ENCODE data around the gene UBE3C. TPM values are rescaled to one million over a fixed set of nuclear protein-coding genes. Genes with fewer than 3 reads are reported as not detected.
"Not testable (repeated sequence)": the region's sequence is repeated elsewhere in the genome, so short reads cannot be mapped to it uniquely, and the experiment has no call there.

The UBE3C gene
- 10 to 100 TPM; 50.3 to 51.3 TPM for total RNA-seq

GRCh38 chr7:157138424-157139110 is at the start of gene UBE3C:
TSS of gene UBE3C (plus strand) at chr7:157138926. CDS start at chr7:157139273, 347 bp downstream.
- Mint-ChIP-seq H3K27ac (peak within 1 kb of the TSS; percentile 99), H3K36me3 (ENCODE audit: low read depth) (peaks cover 29% of the 10 kb centered on the region), H3K27me3 (no peaks in the 10 kb centered on the region), H3K4me3 (peak within 1 kb of the TSS; percentile 78), H3K9me3 (no peaks in the 10 kb centered on the region), H3K4me1 (peaks cover 41% of the 10 kb centered on the region)
- DNase-seq: peak; percentile 88
- CTCF ChIA-PET: interaction anchor here (0.7 to 1.4 kb wide), 3 partner anchors 8 to 1566 kb away, joined by 3 to 4 read pairs (median 3); partner anchors contain the start of genes LMBR1 and NCAPG2
- POLR2A ChIA-PET: no interaction called here

- Mint-ChIP-seq H3K27ac (no peak overlapping the region), H3K36me3 (ENCODE audit: low read depth) (no peaks in the 10 kb centered on the region), H3K4me1 (no peaks in the 10 kb centered on the region), H3K4me3 (no peak overlapping the region), H3K27me3 (peaks cover 7% of the 10 kb centered on the region), H3K9me3 (peaks cover 7% of the 10 kb centered on the region)
- ChIA-PET POLR2A (no interaction called here), CTCF (no interaction called here)
- no peak for DNase-seq
These were observed 49.6 kb upstream of the UBE3C start for GRCh38 chr7:157089100-157089610.

GRCh38 chr7:157090485-157091165 is 48.1 kb upstream of the UBE3C start:
- no peaks in the 10 kb centered on the region for H3K4me1 Mint-ChIP-seq
- ChIA-PET POLR2A (no interaction called here), CTCF (no interaction called here)
- H3K4me3 Mint-ChIP-seq: no peak overlapping the region
- no peak overlapping the region for H3K27ac Mint-ChIP-seq
- H3K36me3 Mint-ChIP-seq (ENCODE audit: low read depth): no peaks in the 10 kb centered on the region
- H3K9me3 Mint-ChIP-seq: peaks cover 3% of the 10 kb centered on the region
- DNase-seq: no peak
- H3K27me3 Mint-ChIP-seq: peaks cover 9% of the 10 kb centered on the region

- Mint-ChIP-seq H3K27ac (no peak overlapping the region), H3K9me3 (peaks cover 3% of the 10 kb centered on the region), H3K27me3 (peaks cover 7% of the 10 kb centered on the region), H3K4me3 (no peak overlapping the region), H3K4me1 (peaks cover 2% of the 10 kb centered on the region), H3K36me3 (ENCODE audit: low read depth) (no peaks in the 10 kb centered on the region)
- ChIA-PET CTCF (no interaction called here), POLR2A (no interaction called here)
- no peak for DNase-seq
These were observed 42.3 kb upstream of the UBE3C start for GRCh38 chr7:157096286-157097055.

GRCh38 chr7:157097056-157097329 is 41.7 kb upstream of the UBE3C start:
- H3K4me3 Mint-ChIP-seq: no peak overlapping the region
- no peaks in the 10 kb centered on the region for H3K36me3 Mint-ChIP-seq (ENCODE audit: low read depth)
- POLR2A ChIA-PET: no interaction called here
- peaks cover 3% of the 10 kb centered on the region for H3K9me3 Mint-ChIP-seq
- H3K4me1 Mint-ChIP-seq: peaks cover 2% of the 10 kb centered on the region
- H3K27me3 Mint-ChIP-seq: peaks cover 7% of the 10 kb centered on the region
- no peak for DNase-seq
- no peak overlapping the region for H3K27ac Mint-ChIP-seq
- CTCF ChIA-PET: no interaction called here

- peaks cover 3% of the 10 kb centered on the region for H3K9me3 Mint-ChIP-seq
- H3K36me3 Mint-ChIP-seq (ENCODE audit: low read depth): no peaks in the 10 kb centered on the region
- H3K27ac Mint-ChIP-seq: no peak overlapping the region
- peaks cover 7% of the 10 kb centered on the region for H3K27me3 Mint-ChIP-seq
- ChIA-PET POLR2A (no interaction called here), CTCF (no interaction called here)
- DNase-seq: no peak
- no peak overlapping the region for H3K4me3 Mint-ChIP-seq
- H3K4me1 Mint-ChIP-seq: peaks cover 2% of the 10 kb centered on the region
These were observed 41.2 kb upstream of the UBE3C start for GRCh38 chr7:157097569-157097968.

- POLR2A ChIA-PET; DNase-seq; H3K27ac Mint-ChIP-seq; H3K9me3 Mint-ChIP-seq; H3K36me3 Mint-ChIP-seq (ENCODE audit: low read depth); H3K4me3 Mint-ChIP-seq; H3K4me1 Mint-ChIP-seq; CTCF ChIA-PET; H3K27me3 Mint-ChIP-seq: not testable (repeated sequence)
These were observed 38.7 kb upstream of the UBE3C start for GRCh38 chr7:157100005-157100404.

- CTCF ChIA-PET; DNase-seq; H3K36me3 Mint-ChIP-seq (ENCODE audit: low read depth); H3K4me1 Mint-ChIP-seq; H3K27ac Mint-ChIP-seq; H3K27me3 Mint-ChIP-seq; H3K4me3 Mint-ChIP-seq; POLR2A ChIA-PET: not testable (repeated sequence)
- peaks cover 14% of the 10 kb centered on the region for H3K9me3 Mint-ChIP-seq
These were observed 35.1 kb upstream of the UBE3C start for GRCh38 chr7:157103641-157104040.

GRCh38 chr7:157111311-157111710 is 27.4 kb upstream of the UBE3C start:
- Mint-ChIP-seq H3K4me1 (no peaks in the 10 kb centered on the region), H3K27me3 (peaks cover 2% of the 10 kb centered on the region), H3K36me3 (ENCODE audit: low read depth) (no peaks in the 10 kb centered on the region), H3K9me3 (peaks cover 38% of the 10 kb centered on the region), H3K27ac (no peak overlapping the region), H3K4me3 (no peak overlapping the region)
- CTCF ChIA-PET: interaction anchor here (1.4 kb wide), 1 partner anchor 10 kb away, joined by 5 read pairs; no protein-coding TSS in a partner anchor
- POLR2A ChIA-PET: no interaction called here
- no peak for DNase-seq

- Mint-ChIP-seq H3K36me3 (ENCODE audit: low read depth) (no peaks in the 10 kb centered on the region), H3K4me1 (no peaks in the 10 kb centered on the region), H3K9me3 (peaks cover 31% of the 10 kb centered on the region), H3K27me3 (peaks cover 2% of the 10 kb centered on the region), H3K4me3 (no peak overlapping the region), H3K27ac (no peak overlapping the region)
- no peak for DNase-seq
- POLR2A ChIA-PET: no interaction called here
- CTCF ChIA-PET: interaction anchor here (1.4 kb wide), 1 partner anchor 9 kb away, joined by 5 read pairs; no protein-coding TSS in a partner anchor
These were observed 26.0 kb upstream of the UBE3C start for GRCh38 chr7:157112706-157113105.

GRCh38 chr7:157113607-157114006 is 25.1 kb upstream of the UBE3C start:
- ChIA-PET POLR2A (no interaction called here), CTCF (no interaction called here)
- Mint-ChIP-seq H3K4me1 (no peaks in the 10 kb centered on the region), H3K4me3 (no peak overlapping the region), H3K9me3 (peaks cover 30% of the 10 kb centered on the region), H3K36me3 (ENCODE audit: low read depth) (peaks cover 1% of the 10 kb centered on the region), H3K27ac (no peak overlapping the region), H3K27me3 (peaks cover 2% of the 10 kb centered on the region)
- DNase-seq: no peak

GRCh38 chr7:157116762-157117161 is 22.0 kb upstream of the UBE3C start:
- CTCF ChIA-PET: interaction anchor here (0.5 to 0.8 kb wide), 2 partner anchors 15 to 263 kb away, joined by 3 to 4 read pairs; no protein-coding TSS in a partner anchor
- H3K9me3 Mint-ChIP-seq: peaks cover 18% of the 10 kb centered on the region

GRCh38 chr7:157117796-157118195 is 20.9 kb upstream of the UBE3C start:
- no peak overlapping the region for H3K27ac Mint-ChIP-seq
- ChIA-PET CTCF (interaction anchor here (0.6 to 0.8 kb wide), 2 partner anchors 24 to 147 kb away, joined by 3 read pairs; no protein-coding TSS in a partner anchor), POLR2A (no interaction called here)
- H3K4me1 Mint-ChIP-seq: no peaks in the 10 kb centered on the region
- H3K36me3 Mint-ChIP-seq (ENCODE audit: low read depth): peaks cover 1% of the 10 kb centered on the region
- no peak for DNase-seq
- H3K9me3 Mint-ChIP-seq: peaks cover 13% of the 10 kb centered on the region
- peaks cover 2% of the 10 kb centered on the region for H3K27me3 Mint-ChIP-seq
- no peak overlapping the region for H3K4me3 Mint-ChIP-seq

More at GRCh38 chr7:157116762-157117161, 22.0 kb upstream of the UBE3C start:
- H3K36me3 Mint-ChIP-seq (ENCODE audit: low read depth): peaks cover 1% of the 10 kb centered on the region
- peaks cover 2% of the 10 kb centered on the region for H3K27me3 Mint-ChIP-seq
- POLR2A ChIA-PET: no interaction called here
- H3K4me3 Mint-ChIP-seq: no peak overlapping the region
- no peak overlapping the region for H3K27ac Mint-ChIP-seq
- no peak for DNase-seq
- no peaks in the 10 kb centered on the region for H3K4me1 Mint-ChIP-seq
